Fibroblast of lung (primary cell): ENCODE results near the gene TBCA. TPM values are rescaled to one million over a fixed set of nuclear protein-coding genes. Genes with fewer than 3 reads are reported as not detected.

ENCODE experiments used
- polyA plus RNA-seq, 2 donors: library from polyadenylated mRNA; depleted of rRNA in 1 of 2; stranded (reverse) in 1 of 2; unstranded in 1 of 2; fragments of >200 nt; gene quantifications; 2 replicates each; pipeline ENCODE4 v1.2.1, GENCODE V29; 2011 to 2012; ENCODE audit warnings: missing spikeins in 1 of 2
- total RNA-seq: library from RNA; depleted of rRNA; stranded (reverse); fragments of >200 nt; gene quantifications from 2 replicates; pipeline ENCODE4 v1.2.1, GENCODE V29; 2014

Gene TBCA
- total and polyA plus RNA-seq, 2 donors (not counting 1 experiment from before 2014, with no cell fraction given): 125 to 238 TPM

Other genes with a start within 250 kb of the TBCA start
- not detected in 2 replicates for gene OTP, start 137.6 kb downstream of the TBCA start, total RNA-seq
- not detected in 2 replicates for gene OTP, start 137.6 kb downstream of the TBCA start, polyA plus RNA-seq